Measurements from ENCODE around the gene PACSIN1.

GRCh38 chr6:34508425-34508824, 42.5 kb downstream of the PACSIN1 start:
- TF ChIP-seq CTCF (IDR thresholded peaks at IDR 0.05): no peak
- TF ChIP-seq POLR2AphosphoS5 (IDR thresholded peaks at IDR 0.05): no peak
